SK-N-MC (cell line): ENCODE results near the gene AGXT2.

Source experiments
- EZH2 ChIP-seq: fragments of 200-600 bp; sonication (generic); IDR thresholded peaks from one replicate; pipeline ENCODE4 v1.6.1; 2017; ENCODE audit warnings: antibody characterized with exemption
- FOXP2 ChIP-seq: optimal IDR thresholded peaks from 2 replicates; pipeline ENCODE3; 2011; ENCODE audit warnings: mild to moderate bottlenecking, moderate library complexity; ENCODE audit not compliant: insufficient read depth; ENCODE audit errors: extremely low read length, control extremely low read depth
- POLR2AphosphoS5 ChIP-seq: IDR thresholded peaks from 2 replicates; pipeline ENCODE4 v1.6.1; 2012; ENCODE audit warnings: mild to moderate bottlenecking, low read depth, low read length, borderline replicate concordance

DNA sequence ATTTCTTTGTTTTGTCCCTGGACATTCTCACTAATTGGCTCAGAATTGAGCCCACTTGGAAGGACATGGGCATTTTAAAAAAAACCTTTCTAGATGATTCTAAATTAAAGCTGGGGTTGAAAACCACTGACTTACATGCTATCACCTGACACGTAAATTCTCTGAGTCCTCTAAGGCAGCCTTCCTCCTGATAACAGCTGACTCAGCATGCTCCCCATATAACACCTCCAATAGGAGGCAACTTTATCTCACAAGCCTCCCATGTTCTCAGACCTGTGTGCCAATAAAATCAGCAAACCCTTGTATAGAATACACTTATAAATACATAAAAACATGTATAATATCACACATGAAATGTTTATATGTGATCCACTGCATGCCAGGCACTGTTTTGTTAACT, 49.2 kb upstream of the AGXT2 start:
- TF ChIP-seq POLR2AphosphoS5: no peak
- TF ChIP-seq EZH2: no peak
- TF ChIP-seq FOXP2: no peak
